Small intestine (tissue), 7 donors: ENCODE data around the gene ADGRL2. TPM values are rescaled to one million over a fixed set of nuclear protein-coding genes. Genes with fewer than 3 reads are reported as not detected.

ENCODE experiments used
- DNase-seq, 2 donors: peaks; one replicate each; pipeline versions ENCODE4 v3.0.0 to v3.0.0-alpha.2; 2013
- FAIRE-seq: peaks from 2 replicates; lab custom pipeline; 2012; peaks lifted over from hg19 to GRCh38; lab: Jason Lieb, UNC
- H3K27ac ChIP-seq, 3 donors: one replicate each; pipeline ENCODE4 v1.5.1; 2013; ENCODE audit warnings: low read length in 2 of 3, mild to moderate bottlenecking in 2 of 3, control low read depth in 1 of 3, inconsistent platforms in 1 of 3, low read depth in 1 of 3, moderate library complexity in 1 of 3
- H3K27me3 ChIP-seq, 3 donors: one replicate each; pipeline ENCODE4 v1.6.1; 2013; ENCODE audit warnings: low read length in 3 of 3, inconsistent platforms in 1 of 3; ENCODE audit not compliant: control insufficient read depth in 3 of 3, insufficient read depth in 3 of 3
- H3K36me3 ChIP-seq, 3 donors: one replicate each; pipeline ENCODE4 v1.6.1; 2013; ENCODE audit warnings: low read length in 3 of 3, inconsistent platforms in 1 of 3, low read depth in 1 of 3, mild to moderate bottlenecking in 1 of 3, moderate library complexity in 1 of 3; ENCODE audit not compliant: control insufficient read depth in 3 of 3, insufficient read depth in 2 of 3
- H3K4me1 ChIP-seq, 3 donors: one replicate each; pipeline ENCODE4 v1.6.1; 2013; ENCODE audit warnings: low read length in 2 of 3, inconsistent platforms in 1 of 3, low read depth in 1 of 3, mild to moderate bottlenecking in 1 of 3, moderate library complexity in 1 of 3; ENCODE audit not compliant: control insufficient read depth in 3 of 3, insufficient read depth in 2 of 3
- H3K4me3 ChIP-seq, 3 donors: one replicate each; pipeline ENCODE4 v1.5.1; 2013; ENCODE audit warnings: low read length in 3 of 3, control low read depth in 1 of 3, inconsistent platforms in 1 of 3, low read depth in 1 of 3, mild to moderate bottlenecking in 1 of 3, moderate library complexity in 1 of 3
- H3K9me3 ChIP-seq, 2 donors: one replicate each; pipeline ENCODE4 v1.6.1; 2013; ENCODE audit warnings: low read depth in 1 of 2, low read length in 1 of 2; ENCODE audit not compliant: control insufficient read depth in 2 of 2, insufficient read depth in 1 of 2
- WGBS, 3 donors: extraction: QIAGEN DNeasy Blood & Tissue Kit; methylation state at CpG; one replicate each; pipeline ENCODE4 v1.1.7; 2013; 5-methylcytosine and 5-hydroxymethylcytosine counted together
- polyA plus RNA-seq, 4 donors: library from polyadenylated mRNA; stranded (reverse) in 3 of 4; unstranded in 1 of 4; fragments of 200-250 nt in 3 of 4; fragments of 120-200 nt in 1 of 4; gene quantifications; one replicate each; pipeline versions ENCODE4 v1.2.1 to v1.2.3, GENCODE V29; 2013
- donor health status: healthy with polysubstance abuse.
- donor health status: control.
- donor health status: control.
- donor health status: Bipolar disorder and iron deficiency.
- donor health status: healthy.

Gene ADGRL2
- polyA plus RNA-seq, 4 donors: 0.67 to 74.9 (median 8.0) TPM

DNA sequence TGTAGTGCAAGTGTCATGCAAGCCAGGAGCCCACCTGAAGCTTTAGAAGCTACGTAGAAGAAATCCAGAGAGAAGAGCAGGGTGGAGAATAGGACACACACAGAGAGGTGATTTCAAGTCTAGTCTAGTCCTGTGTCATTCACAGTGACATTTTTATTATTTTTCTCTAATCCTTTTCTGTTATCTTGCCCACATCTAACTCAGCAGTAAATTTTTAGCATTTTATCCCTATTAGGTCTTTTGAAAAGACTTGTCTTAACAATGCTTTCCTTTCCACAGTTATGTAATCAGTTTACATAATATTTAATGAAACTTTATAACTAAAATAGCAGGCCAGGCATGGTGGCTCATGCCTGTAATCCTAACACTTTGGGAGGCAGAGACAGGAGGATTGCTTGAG is 198.6 kb downstream of the ADGRL2 start:
- DNase-seq (no peak), FAIRE-seq (no peak)
- H3K4me1 ChIP-seq: no peaks in the 10 kb centered on the region
- H3K36me3 ChIP-seq: no peaks in the 10 kb centered on the region
- H3K4me3 ChIP-seq: no peak overlapping the region
- no peak overlapping the region for H3K27ac ChIP-seq
- H3K27me3 ChIP-seq: no peaks in the 10 kb centered on the region
- H3K9me3 ChIP-seq: no peaks in the 10 kb centered on the region
- 71 to 96% (median 83%) methylated on average over 1 of the region's 1 CpG for WGBS, 3 donors

DNA sequence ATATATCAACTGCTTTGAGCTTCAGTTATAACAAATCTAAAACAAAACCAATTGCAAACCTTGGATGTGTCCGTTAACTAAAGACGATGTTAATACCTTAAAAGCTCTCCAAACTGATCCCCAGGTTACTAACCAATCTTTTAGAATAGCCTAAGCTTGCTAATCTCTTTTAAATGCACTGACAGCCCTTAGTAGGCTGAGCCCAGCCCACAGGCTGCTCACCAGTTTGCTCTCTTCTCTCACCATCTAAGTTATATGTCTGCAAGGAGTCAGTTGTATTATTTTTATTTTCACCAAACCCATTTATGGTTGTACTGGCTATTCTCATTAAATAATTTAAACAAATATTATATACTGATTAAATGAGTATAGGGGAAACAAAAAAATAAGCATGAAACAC is 199.5 kb downstream of the ADGRL2 start:
- WGBS, 3 donors: 83 to 99% (median 92%) methylated on average over 2 of the region's 2 CpGs

DNA sequence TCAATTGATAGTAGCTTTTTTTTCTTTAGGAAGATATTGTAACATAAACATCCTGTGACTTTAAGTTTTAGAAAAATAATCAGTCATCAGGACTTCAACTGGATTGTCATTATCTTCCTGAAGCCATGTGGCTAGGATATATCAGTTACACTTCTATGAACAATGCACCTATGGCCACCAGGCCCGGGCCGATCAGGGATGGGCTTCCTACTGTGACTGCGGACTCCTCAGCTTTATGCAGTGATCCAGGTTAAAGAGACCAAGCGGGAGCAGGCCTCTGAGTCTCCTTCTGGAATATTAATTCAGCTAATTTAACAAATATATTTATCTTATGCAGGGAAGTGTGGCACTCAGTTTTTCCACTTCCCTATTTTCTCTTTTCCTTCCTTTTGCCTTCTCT is 200.6 kb downstream of the ADGRL2 start:
- 60 to 73% (median 64%) methylated on average over 4 of the region's 4 CpGs for WGBS, 3 donors
- H3K4me3 ChIP-seq: no peak overlapping the region
- H3K27ac ChIP-seq: no peak overlapping the region
- DNase-seq (no peak), FAIRE-seq (no peak)
- H3K36me3 ChIP-seq: no peaks in the 10 kb centered on the region
- H3K9me3 ChIP-seq: no peaks in the 10 kb centered on the region
- no peaks in the 10 kb centered on the region for H3K4me1 ChIP-seq
- no peaks in the 10 kb centered on the region for H3K27me3 ChIP-seq

More for the DNA sequence above, 199.5 kb downstream of the ADGRL2 start:
- no peaks in the 10 kb centered on the region for H3K4me1 ChIP-seq
- no peaks in the 10 kb centered on the region for H3K36me3 ChIP-seq
- no peaks in the 10 kb centered on the region for H3K9me3 ChIP-seq
- H3K27me3 ChIP-seq: no peaks in the 10 kb centered on the region
- H3K4me3 ChIP-seq: no peak overlapping the region
- H3K27ac ChIP-seq: no peak overlapping the region
- no peak for FAIRE-seq
- no peak for DNase-seq

DNA sequence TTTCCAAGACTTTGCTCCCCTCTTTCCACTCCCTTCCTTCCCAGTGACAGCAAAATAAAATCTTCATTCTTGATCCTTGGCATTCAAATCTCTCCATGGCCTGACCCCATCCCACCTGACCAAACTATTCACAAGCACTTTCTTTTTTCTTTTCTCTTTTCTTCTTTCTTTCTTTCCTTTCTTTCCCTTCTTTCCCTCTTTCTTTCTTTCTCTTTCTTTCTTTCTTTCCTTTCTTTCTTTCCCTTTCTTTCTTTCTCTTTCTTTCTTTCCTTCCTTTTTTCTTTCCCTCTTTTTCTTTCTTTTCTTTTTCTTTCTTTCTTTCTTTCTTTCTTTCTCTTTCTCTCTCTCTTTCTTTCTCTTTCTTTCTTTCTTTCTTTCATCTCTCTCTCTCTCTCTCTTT is 207.1 kb downstream of the ADGRL2 start:
- Histone ChIP-seq H3K4me3 (no peak overlapping the region), H3K9me3 (no peaks in the 10 kb centered on the region), H3K4me1 (no peaks in the 10 kb centered on the region), H3K36me3 (no peaks in the 10 kb centered on the region), H3K27ac (no peak overlapping the region), H3K27me3 (no peaks in the 10 kb centered on the region)
- DNase-seq (no peak), FAIRE-seq (no peak)

DNA sequence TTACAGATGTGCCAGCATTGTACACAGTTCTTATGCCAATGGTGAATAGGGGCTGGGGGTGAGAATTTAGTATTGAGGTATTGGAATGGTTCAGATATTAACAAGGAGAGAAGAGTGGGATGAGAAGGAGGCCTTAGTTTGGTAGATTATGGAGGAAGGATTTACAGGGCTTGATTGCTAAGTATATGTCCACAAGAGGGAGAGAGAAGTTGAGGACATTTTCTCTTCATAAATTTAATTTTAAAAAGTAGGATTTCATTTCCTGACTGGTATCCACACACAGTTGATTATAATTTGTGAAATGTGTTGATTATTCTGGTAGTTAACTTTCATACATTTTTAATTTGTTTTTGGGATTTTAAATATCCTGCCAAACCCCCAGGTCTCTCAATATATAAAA is 213.0 kb downstream of the ADGRL2 start:
- Histone ChIP-seq H3K9me3 (no peaks in the 10 kb centered on the region), H3K36me3 (no peaks in the 10 kb centered on the region), H3K27ac (no peak overlapping the region), H3K27me3 (no peaks in the 10 kb centered on the region), H3K4me1 (no peaks in the 10 kb centered on the region), H3K4me3 (no peak overlapping the region)
- DNase-seq (no peak), FAIRE-seq (no peak)

DNA sequence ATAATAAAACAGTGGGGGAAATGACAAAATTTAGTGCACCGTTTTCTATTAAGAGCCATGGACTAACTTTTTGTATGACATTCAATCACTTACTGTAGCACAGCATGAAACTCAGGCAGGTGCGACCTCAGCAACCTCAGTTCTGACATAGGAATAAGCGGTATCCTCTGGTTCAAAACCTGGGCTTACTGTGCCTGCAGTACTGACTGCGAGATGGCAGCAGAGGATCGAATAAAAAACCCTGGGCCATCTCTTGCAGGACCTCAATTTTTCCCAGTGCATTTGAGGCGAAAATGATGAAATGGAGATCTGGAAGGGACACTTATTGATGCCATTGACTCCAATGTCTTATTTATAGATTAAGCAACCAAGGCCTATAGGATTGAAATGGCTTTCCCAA is 214.7 kb downstream of the ADGRL2 start:
- no peaks in the 10 kb centered on the region for H3K36me3 ChIP-seq
- 79 to 86% (median 85%) methylated on average over 6 of the region's 6 CpGs for WGBS, 3 donors
- H3K9me3 ChIP-seq: peaks cover 0 to 2% of the 10 kb centered on the region in 2 donors
- H3K27ac ChIP-seq: no peak overlapping the region
- no peak for FAIRE-seq
- no peak overlapping the region for H3K4me3 ChIP-seq
- H3K27me3 ChIP-seq: no peaks in the 10 kb centered on the region
- no peak for DNase-seq
- no peaks in the 10 kb centered on the region for H3K4me1 ChIP-seq

DNA sequence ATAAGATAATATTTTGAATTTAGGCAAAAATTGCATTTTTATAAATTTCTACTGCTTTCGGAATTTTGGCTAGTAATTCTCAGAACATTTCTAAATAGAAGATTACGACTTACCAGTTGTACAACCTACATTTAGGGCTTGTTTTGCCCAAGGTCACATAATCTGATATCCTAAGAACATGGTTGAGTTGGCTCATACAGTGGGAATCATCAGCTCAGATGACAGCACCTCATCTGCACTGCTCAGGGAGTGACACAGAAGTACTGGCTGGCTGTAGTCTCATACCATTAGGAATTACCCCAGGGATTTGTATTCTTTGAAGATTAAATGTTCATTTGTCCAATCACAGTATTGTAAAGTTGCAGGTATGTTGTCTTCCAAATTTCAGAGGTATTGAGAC is 217.6 kb downstream of the ADGRL2 start:
- 85 to 87% (median 86%) methylated on average over 2 of the region's 2 CpGs for WGBS, 3 donors
- peaks cover 0 to 8% of the 10 kb centered on the region in 2 donors for H3K9me3 ChIP-seq
- H3K4me3 ChIP-seq: no peak overlapping the region
- H3K36me3 ChIP-seq: no peaks in the 10 kb centered on the region
- FAIRE-seq (no peak), DNase-seq (no peak)
- no peak overlapping the region for H3K27ac ChIP-seq
- no peaks in the 10 kb centered on the region for H3K4me1 ChIP-seq
- H3K27me3 ChIP-seq: no peaks in the 10 kb centered on the region

DNA sequence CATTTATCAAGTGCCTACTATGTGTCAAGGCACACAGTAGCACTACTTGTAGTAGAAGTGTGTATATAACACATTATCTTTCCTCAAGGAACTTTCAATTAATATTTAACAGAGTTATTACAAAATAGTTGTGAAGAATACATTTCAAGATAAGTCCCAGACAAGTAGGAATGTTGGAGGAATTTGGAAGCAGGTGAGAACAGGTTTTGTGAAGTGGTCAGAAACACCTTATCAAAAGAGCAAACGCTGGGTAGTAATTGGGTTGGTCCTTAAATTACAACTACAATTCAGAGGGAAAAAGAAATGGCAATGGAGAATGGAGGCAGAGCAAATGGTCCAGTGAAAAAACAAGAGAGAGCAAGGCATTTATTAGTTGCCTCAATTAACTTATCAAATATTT is 218.8 kb downstream of the ADGRL2 start:
- DNase-seq (no peak), FAIRE-seq (no peak)
- 11 to 55% (median 26%) methylated on average over 1 of the region's 1 CpG for WGBS, 3 donors
- H3K4me3 ChIP-seq: no peak overlapping the region
- H3K27ac ChIP-seq: no peak overlapping the region
- no peaks in the 10 kb centered on the region for H3K36me3 ChIP-seq
- H3K4me1 ChIP-seq: no peaks in the 10 kb centered on the region
- no peaks in the 10 kb centered on the region for H3K27me3 ChIP-seq
- H3K9me3 ChIP-seq: peaks cover 0 to 8% of the 10 kb centered on the region in 2 donors

DNA sequence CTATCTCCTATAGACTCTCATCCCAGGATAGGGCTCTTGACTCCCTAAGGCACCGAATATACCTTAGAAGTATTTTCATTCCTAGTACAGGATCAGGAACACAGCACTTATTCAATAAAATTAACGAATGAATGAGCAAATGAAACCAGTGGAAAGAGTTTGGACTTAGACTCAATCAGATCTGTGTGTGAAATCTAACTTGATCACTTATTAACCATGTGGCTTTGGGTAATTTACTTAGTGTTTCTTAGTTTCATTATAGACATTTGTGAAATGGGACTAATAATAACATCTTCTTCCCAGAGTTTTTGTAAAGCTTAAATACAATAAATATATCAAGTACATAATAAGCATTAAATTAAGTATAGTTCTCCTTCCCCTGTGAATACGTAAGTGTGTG is 230.1 kb downstream of the ADGRL2 start:
- DNase-seq (no peak), FAIRE-seq (no peak)
- Histone ChIP-seq H3K27me3 (no peaks in the 10 kb centered on the region), H3K4me3 (no peak overlapping the region), H3K9me3 (no peaks in the 10 kb centered on the region), H3K4me1 (no peaks in the 10 kb centered on the region), H3K36me3 (no peaks in the 10 kb centered on the region), H3K27ac (no peak overlapping the region)
- WGBS, 3 donors: 65 to 80% (median 68%) methylated on average over 3 of the region's 3 CpGs
